Measurements from ENCODE around the gene CREB5. TPM values are rescaled to one million over a fixed set of nuclear protein-coding genes. Genes with fewer than 3 reads are reported as not detected.
A peak's percentile ranks its signal among the peaks of the same experiment; 100 is the strongest.

CREB5 gene
- total and polyA plus RNA-seq, 7 donors: 0.86 to 33.8 (median 16.6) TPM

- no peak overlapping the region for H3K4me3 ChIP-seq
- peaks cover 7% of the 10 kb centered on the region for H3K4me1 ChIP-seq
- DNase-seq: no peak
- TF ChIP-seq CTCF (IDR thresholded peaks at IDR 0.05): no peak
- intact Hi-C loops (cut with DNase I): loop anchor here in 1 of 2 donors (5.0 kb wide), 1 partner anchor 194 kb away; the partner anchor contains the start of gene CREB5
- no peaks in the 10 kb centered on the region for H3K27me3 ChIP-seq (ENCODE audit: insufficient read depth in 3 of 3, low read length in 2 of 3)
- no peaks in the 10 kb centered on the region for H3K36me3 ChIP-seq (ENCODE audit: insufficient read depth in 1 of 2, low read depth in 1 of 2)
- H3K9me3 ChIP-seq: no peaks in the 10 kb centered on the region
- no peak overlapping the region for H3K27ac ChIP-seq
- no peak for ATAC-seq
These were observed 194.1 kb downstream of the CREB5 start for GRCh38 chr7:28606421-28606820.

- intact Hi-C loops (cut with DNase I): loop anchor here in 1 of 2 donors (5.0 kb wide), 1 partner anchor 196 kb away; the partner anchor contains the start of gene CREB5
- no peaks in the 10 kb centered on the region for H3K27me3 ChIP-seq (ENCODE audit: insufficient read depth in 3 of 3, low read length in 2 of 3)
- no peak overlapping the region for H3K27ac ChIP-seq
- H3K36me3 ChIP-seq (ENCODE audit: insufficient read depth in 1 of 2, low read depth in 1 of 2): no peaks in the 10 kb centered on the region
- TF ChIP-seq CTCF (IDR thresholded peaks at IDR 0.05): no peak
- no peak for ATAC-seq
- 54 to 69% (median 62%) methylated on average over 4 of the region's 4 CpGs for WGBS, 3 donors
- DNase-seq: no peak
- H3K9me3 ChIP-seq: no peaks in the 10 kb centered on the region
- peaks cover 7% of the 10 kb centered on the region for H3K4me1 ChIP-seq
- no peak overlapping the region for H3K4me3 ChIP-seq
These were observed 195.5 kb downstream of the CREB5 start for GRCh38 chr7:28607855-28608193.

GRCh38 chr7:28608237-28608656, 195.9 kb downstream of the CREB5 start:
- H3K9me3 ChIP-seq: no peaks in the 10 kb centered on the region
- intact Hi-C loops (cut with DNase I): loop anchor here in 1 of 2 donors (5.0 kb wide), 1 partner anchor 196 kb away; the partner anchor contains the start of gene CREB5
- WGBS, 3 donors: 68 to 78% (median 78%) methylated on average over 1 of the region's 1 CpG

GRCh38 chr7:28608731-28609130, 196.4 kb downstream of the CREB5 start:
- intact Hi-C loops (cut with DNase I): loop anchor here in 1 of 2 donors (5.0 kb wide), 1 partner anchor 196 kb away; the partner anchor contains the start of gene CREB5
- 63 to 71% (median 63%) methylated on average over 3 of the region's 3 CpGs for WGBS, 3 donors

More at GRCh38 chr7:28608237-28608656, 195.9 kb downstream of the CREB5 start:
- H3K36me3 ChIP-seq (ENCODE audit: insufficient read depth in 1 of 2, low read depth in 1 of 2): no peaks in the 10 kb centered on the region
- no peaks in the 10 kb centered on the region for H3K27me3 ChIP-seq (ENCODE audit: insufficient read depth in 3 of 3, low read length in 2 of 3)
- no peak overlapping the region for H3K27ac ChIP-seq
- no peak overlapping the region for H3K4me3 ChIP-seq
- DNase-seq (no peak), ATAC-seq (no peak)
- no peak for TF ChIP-seq CTCF (IDR thresholded peaks at IDR 0.05)
- peaks cover 10% of the 10 kb centered on the region for H3K4me1 ChIP-seq

More at GRCh38 chr7:28608731-28609130, 196.4 kb downstream of the CREB5 start:
- H3K27ac ChIP-seq: no peak overlapping the region
- no peaks in the 10 kb centered on the region for H3K27me3 ChIP-seq (ENCODE audit: insufficient read depth in 3 of 3, low read length in 2 of 3)
- H3K4me3 ChIP-seq: no peak overlapping the region
- TF ChIP-seq CTCF (IDR thresholded peaks at IDR 0.05): no peak
- no peak for DNase-seq
- H3K4me1 ChIP-seq: peaks cover 11% of the 10 kb centered on the region
- H3K36me3 ChIP-seq (ENCODE audit: insufficient read depth in 1 of 2, low read depth in 1 of 2): no peaks in the 10 kb centered on the region
- ATAC-seq: peak in 1 of 4 donors; percentile 24
- H3K9me3 ChIP-seq: no peaks in the 10 kb centered on the region

Measured in psoas muscle (tissue), 8 donors.